ENCODE measurements around the gene EHD4. TPM values are rescaled to one million over a fixed set of nuclear protein-coding genes. Genes with fewer than 3 reads are reported as not detected.

Gene EHD4
- total RNA-seq, 3 donors from 2014 or later: 26.4 to 39.0 (median 35.0) TPM

GRCh38 chr15:41951571-41951970 is 20.8 kb downstream of the EHD4 start:
- H3K4me1 ChIP-seq (ENCODE audit: low read depth): peaks cover under 1% of the 10 kb centered on the region
- intact Hi-C loops (cut with DNase I, micrococcal nuclease): no loop called here
- ATAC-seq (no peak), DNase-seq (no peak)
- no peaks in the 10 kb centered on the region for H3K9me3 ChIP-seq
- no peak overlapping the region for H3K4me3 ChIP-seq
- TF ChIP-seq, protein P1, sequence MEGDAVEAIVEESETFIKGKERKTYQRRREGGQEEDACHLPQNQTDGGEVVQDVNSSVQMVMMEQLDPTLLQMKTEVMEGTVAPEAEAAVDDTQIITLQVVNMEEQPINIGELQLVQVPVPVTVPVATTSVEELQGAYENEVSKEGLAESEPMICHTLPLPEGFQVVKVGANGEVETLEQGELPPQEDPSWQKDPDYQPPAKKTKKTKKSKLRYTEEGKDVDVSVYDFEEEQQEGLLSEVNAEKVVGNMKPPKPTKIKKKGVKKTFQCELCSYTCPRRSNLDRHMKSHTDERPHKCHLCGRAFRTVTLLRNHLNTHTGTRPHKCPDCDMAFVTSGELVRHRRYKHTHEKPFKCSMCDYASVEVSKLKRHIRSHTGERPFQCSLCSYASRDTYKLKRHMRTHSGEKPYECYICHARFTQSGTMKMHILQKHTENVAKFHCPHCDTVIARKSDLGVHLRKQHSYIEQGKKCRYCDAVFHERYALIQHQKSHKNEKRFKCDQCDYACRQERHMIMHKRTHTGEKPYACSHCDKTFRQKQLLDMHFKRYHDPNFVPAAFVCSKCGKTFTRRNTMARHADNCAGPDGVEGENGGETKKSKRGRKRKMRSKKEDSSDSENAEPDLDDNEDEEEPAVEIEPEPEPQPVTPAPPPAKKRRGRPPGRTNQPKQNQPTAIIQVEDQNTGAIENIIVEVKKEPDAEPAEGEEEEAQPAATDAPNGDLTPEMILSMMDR (IDR thresholded peaks at IDR 0.05): no peak
- H3K36me3 ChIP-seq (ENCODE audit: low read depth): no peaks in the 10 kb centered on the region

GRCh38 chr15:41950489-41950888 is 21.9 kb downstream of the EHD4 start:
- Histone ChIP-seq H3K4me1 (ENCODE audit: low read depth) (no peaks in the 10 kb centered on the region), H3K4me3 (no peak overlapping the region), H3K36me3 (ENCODE audit: low read depth) (no peaks in the 10 kb centered on the region), H3K9me3 (no peaks in the 10 kb centered on the region)
- intact Hi-C loops (cut with DNase I, micrococcal nuclease): no loop called here
- ATAC-seq: no peak
- DNase-seq: no peak
- TF ChIP-seq, protein P1 (IDR thresholded peaks at IDR 0.05): no peak

DNA sequence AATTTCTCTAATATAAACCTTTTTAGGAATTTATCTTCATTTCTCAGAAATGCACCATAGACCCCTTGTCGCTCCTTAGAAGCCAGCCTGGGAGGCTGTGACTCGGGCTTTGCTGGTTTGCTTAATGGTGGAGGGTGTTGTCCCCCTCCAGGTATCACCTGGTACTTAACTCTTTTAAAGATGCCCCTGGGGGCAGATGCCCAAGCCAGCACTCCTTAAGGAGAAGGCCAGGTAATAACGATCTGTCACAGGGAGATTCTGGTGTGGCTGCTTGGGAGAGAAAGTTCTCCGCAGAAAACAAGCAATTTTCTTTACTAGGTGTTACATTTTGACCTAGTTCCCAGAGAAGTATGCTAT is 22.3 kb downstream of the EHD4 start:
- no peak overlapping the region for H3K4me3 ChIP-seq
- ATAC-seq (no peak), DNase-seq (no peak)
- no peaks in the 10 kb centered on the region for H3K4me1 ChIP-seq (ENCODE audit: low read depth)
- no peaks in the 10 kb centered on the region for H3K9me3 ChIP-seq
- intact Hi-C loops (cut with DNase I, micrococcal nuclease): no loop called here
- TF ChIP-seq, protein P1 (IDR thresholded peaks at IDR 0.05): no peak
- no peaks in the 10 kb centered on the region for H3K36me3 ChIP-seq (ENCODE audit: low read depth)

DNA sequence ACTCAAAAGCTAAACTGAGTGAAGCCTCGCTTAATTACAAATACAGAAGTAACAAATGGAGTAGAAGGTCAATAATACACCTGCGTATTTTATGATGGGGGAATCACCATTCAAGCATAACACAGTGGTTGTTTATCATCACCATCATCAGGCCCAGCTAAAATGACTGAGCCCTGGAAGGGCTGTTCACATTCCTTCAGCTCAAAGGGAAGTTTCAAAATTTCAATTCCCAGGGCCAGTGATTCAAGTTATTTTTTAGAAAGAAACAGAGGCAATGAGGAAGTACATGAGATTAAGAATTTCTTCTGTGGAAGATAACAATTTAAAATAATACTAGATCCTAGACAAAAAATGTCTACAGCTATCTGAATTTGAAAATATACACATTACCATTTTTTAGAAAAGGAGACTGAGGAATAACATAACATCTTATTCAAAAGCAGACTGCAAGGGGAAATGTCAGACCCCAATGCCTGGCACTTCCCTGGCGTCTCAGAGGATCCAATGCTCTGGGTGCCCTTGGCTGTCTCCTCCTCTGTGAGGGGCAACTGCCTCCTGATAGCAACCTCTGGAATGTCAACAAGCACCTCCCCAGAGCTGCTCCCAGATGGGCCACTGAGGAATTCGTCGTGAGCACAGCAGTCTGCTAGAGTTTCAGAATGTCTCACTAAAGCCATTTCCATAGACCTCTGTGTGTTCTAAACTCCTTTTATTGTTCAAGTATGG is 22.8 kb downstream of the EHD4 start:
- ATAC-seq: no peak
- no peak overlapping the region for H3K4me3 ChIP-seq
- no peak for DNase-seq
- H3K4me1 ChIP-seq (ENCODE audit: low read depth): no peaks in the 10 kb centered on the region
- no peaks in the 10 kb centered on the region for H3K36me3 ChIP-seq (ENCODE audit: low read depth)
- intact Hi-C loops (cut with DNase I, micrococcal nuclease): no loop called here
- H3K9me3 ChIP-seq: no peaks in the 10 kb centered on the region
- TF ChIP-seq, protein P1 (IDR thresholded peaks at IDR 0.05): no peak

GRCh38 chr15:41948490-41948889 is 23.9 kb downstream of the EHD4 start:
- Histone ChIP-seq H3K36me3 (ENCODE audit: low read depth) (no peaks in the 10 kb centered on the region), H3K9me3 (no peaks in the 10 kb centered on the region), H3K4me3 (no peak overlapping the region), H3K4me1 (ENCODE audit: low read depth) (no peaks in the 10 kb centered on the region)
- TF ChIP-seq, protein P1 (IDR thresholded peaks at IDR 0.05): no peak
- intact Hi-C loops (cut with DNase I, micrococcal nuclease): no loop called here
- DNase-seq (no peak), ATAC-seq (no peak)

GRCh38 chr15:41946970-41947369 is 25.4 kb downstream of the EHD4 start:
- ATAC-seq: no peak
- Histone ChIP-seq H3K9me3 (no peaks in the 10 kb centered on the region), H3K4me1 (ENCODE audit: low read depth) (no peaks in the 10 kb centered on the region), H3K36me3 (ENCODE audit: low read depth) (no peaks in the 10 kb centered on the region), H3K4me3 (no peak overlapping the region)
- intact Hi-C loops (cut with DNase I, micrococcal nuclease): no loop called here
- TF ChIP-seq, protein P1 (IDR thresholded peaks at IDR 0.05): no peak
- no peak for DNase-seq
